Astrocyte of the cerebellum (primary cell): Measurements from ENCODE around the gene MYO1A.
"Not testable (repeated sequence)": the region's sequence is repeated elsewhere in the genome, so short reads cannot be mapped to it uniquely, and the experiment has no call there.

Experiments used
- DNase-seq: peaks from one replicate; pipeline ENCODE4 v3.0.0-alpha.2; 2011; ENCODE audit warnings: low read depth
- H3K4me3 ChIP-seq: 2 replicates; pipeline ENCODE4 v1.5.1; 2011; ENCODE audit warnings: mild to moderate bottlenecking, low read depth, low read length, moderate library complexity
- CTCF ChIP-seq: IDR thresholded peaks from 2 replicates; pipeline ENCODE4 v1.5.1; 2012; ENCODE audit warnings: low read length, low read depth, moderate library complexity, mild to moderate bottlenecking; ENCODE audit errors: missing control alignments
- in situ Hi-C: cut with HindIII; loops from 2 replicates; pipeline ENCODE4 v1.10.0; 2017; ENCODE audit warnings: low sequenced_read_pairs

The MYO1A gene

DNA sequence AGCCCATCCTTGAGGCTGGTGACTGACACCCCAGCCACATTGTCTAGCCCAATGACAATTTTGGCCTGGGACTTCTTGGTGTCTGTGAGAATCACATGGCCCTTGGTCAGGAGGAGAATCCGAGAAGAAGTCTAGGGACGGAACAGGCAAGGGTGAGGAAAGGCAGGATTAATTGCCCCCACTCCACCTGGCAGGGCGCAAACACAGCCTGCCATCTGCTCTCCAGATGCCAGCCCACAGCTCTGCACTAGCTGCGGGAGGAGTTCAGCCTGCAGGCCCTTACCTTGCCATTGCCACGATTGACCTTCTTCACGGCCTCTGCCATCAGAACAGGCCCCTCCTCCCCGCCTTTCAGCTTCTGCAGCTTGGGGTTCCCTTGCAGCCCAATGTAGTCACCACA lies 20.5 kb downstream of the MYO1A start:
- TF ChIP-seq CTCF, result no peak
- in situ Hi-C loops, result no loop called here

GRCh38 chr12:57027805-57028153 lies 22.1 kb downstream of the MYO1A start:
- no peak for DNase-seq
- in situ Hi-C loops, result no loop called here
- no peak overlapping the region for H3K4me3 ChIP-seq
- no peak for TF ChIP-seq CTCF

More for the DNA sequence above, 20.5 kb downstream of the MYO1A start:
- no peak overlapping the region for H3K4me3 ChIP-seq
- DNase-seq, result no peak

GRCh38 chr12:57027011-57027804 lies 22.7 kb downstream of the MYO1A start:
- in situ Hi-C loops, result no loop called here
- no peak for DNase-seq
- TF ChIP-seq CTCF, result no peak
- no peak overlapping the region for H3K4me3 ChIP-seq

DNA sequence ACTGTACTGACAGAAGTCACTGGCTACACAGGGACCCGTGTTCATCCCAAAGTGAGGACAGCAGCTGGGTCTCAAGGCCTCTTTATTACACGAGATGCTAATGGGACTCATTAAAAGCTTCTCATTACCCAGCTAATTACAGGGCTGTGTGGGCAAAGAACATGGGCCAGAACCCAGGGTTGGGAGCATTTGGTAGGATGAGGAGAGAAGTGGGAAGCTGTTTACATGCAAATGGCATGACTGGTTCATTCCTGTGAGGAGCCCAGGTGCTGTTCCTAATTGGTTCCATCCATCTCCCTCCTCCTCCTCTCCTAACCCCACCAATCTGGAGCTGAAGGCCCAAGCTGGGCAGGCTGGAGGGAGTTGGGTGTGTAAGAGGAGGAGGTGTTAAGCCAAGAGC lies 24.7 kb downstream of the MYO1A start:
- TF ChIP-seq CTCF, result no peak
- DNase-seq, result no peak
- no peak overlapping the region for H3K4me3 ChIP-seq
- in situ Hi-C loops, result no loop called here

GRCh38 chr12:57022324-57022723 lies 27.6 kb downstream of the MYO1A start:
- DNase-seq, H3K4me3 ChIP-seq, in situ Hi-C loops: not testable (repeated sequence)

GRCh38 chr12:57019983-57020719 lies 29.8 kb downstream of the MYO1A start:
- no peak for DNase-seq
- H3K4me3 ChIP-seq, result no peak overlapping the region
- in situ Hi-C loops, result no loop called here
- TF ChIP-seq CTCF, result no peak

DNA sequence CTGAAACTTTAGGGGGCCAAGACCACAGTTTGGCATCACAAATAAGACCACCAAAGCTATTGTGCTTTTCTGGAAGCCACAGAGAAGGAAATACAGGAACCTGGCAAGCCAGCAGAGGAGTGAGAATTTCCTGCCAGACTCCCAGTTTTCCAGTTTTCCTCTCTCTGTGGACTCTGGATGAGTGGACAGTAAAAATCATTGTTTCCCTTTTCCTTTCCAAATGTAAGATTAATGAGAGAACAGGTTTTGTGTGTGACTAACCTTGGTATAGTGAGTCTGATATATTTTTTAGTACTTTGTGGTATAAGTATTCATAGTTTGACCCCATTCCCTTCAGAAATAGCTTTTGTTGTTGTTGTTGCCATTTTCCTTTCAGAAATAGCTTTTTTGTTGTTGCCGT lies 31.0 kb downstream of the MYO1A start:
- in situ Hi-C loops, result no loop called here
- H3K4me3 ChIP-seq, result no peak overlapping the region
- TF ChIP-seq CTCF, result no peak
- DNase-seq, result no peak

- in situ Hi-C loops, DNase-seq, H3K4me3 ChIP-seq: not testable (repeated sequence)
Observed at GRCh38 chr12:57018353-57018752, 31.6 kb downstream of the MYO1A start.
